ENCODE results near the gene MGAT5.
"Not testable (repeated sequence)": the region's sequence is repeated elsewhere in the genome, so short reads cannot be mapped to it uniquely, and the experiment has no call there.

Gene MGAT5

DNA sequence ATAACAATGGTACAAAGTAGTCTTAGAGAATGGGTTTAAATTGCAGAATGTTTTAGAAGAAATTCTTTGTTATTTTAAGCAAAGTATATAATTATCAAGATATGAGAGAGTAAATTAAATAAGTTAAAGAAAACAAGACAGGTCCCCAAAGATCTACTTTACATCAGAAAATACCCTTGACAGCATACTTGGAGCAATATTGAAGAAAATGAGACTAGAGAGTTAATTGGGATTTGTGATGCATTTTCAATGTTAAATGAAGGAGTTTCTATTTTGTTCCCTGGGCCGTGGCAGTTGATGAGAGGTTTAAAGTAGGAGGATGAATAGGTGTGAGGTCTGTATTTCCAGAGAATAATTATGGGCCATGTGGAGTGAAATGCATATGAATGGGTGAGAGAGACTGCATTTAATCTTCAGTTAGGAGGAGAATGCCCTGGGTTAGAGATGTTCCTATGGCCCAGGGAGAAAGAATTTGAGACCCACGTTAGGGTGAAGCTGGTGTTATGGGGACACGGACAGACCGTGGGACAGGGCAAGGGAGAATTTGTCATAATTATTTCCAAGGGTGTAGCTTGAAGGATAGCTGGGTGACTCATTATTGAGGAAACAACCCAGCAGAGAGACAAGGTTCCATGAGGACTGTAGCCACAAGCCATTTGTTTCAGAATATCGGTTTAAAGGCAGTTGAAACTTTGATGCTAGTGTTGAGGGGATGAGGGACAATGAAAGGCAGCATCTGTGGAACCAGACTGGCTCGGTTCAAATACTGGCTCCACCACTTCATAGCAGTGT, 22.7 kb downstream of the MGAT5 start:
- no peak for DNase-seq (ENCODE audit: low spot score)

DNA sequence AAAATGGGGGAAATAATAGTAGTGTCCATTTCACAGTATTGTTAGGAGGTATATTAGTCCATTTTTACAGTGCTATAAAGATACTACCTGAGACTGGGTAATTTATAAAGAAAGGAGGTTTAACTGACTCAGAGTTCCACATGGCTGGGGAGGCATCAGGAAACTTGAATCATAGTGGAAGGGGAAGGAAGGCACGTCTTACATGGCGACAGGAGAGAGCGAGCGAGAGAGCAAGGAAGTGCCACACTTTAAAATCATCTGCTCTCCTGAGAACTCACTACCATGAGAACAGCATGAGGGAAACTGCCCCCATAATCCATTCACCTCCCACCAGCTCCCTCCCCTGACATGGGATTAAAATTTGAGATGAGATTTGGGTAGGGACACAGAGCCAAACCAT, 23.4 kb downstream of the MGAT5 start:
- no peak for DNase-seq (ENCODE audit: low spot score)

DNA sequence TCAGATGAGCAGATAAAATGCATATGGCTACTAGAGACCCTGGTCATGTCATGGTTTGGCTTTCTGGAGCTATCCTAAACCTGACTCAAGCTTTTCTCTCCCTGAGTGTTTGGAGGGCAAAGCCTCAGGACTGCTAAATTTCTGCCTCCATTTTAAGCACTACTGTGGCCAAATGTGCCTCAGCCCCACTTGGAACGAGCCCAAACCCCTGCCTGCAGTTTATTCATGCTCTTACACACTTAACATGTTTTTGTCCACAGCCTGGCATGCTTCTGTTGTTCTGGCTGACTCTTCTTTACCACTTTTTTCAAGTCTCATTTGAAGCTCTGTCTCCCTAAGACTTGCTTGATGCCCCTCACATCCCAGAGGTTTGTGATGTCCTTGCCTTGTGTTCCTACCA, 24.7 kb downstream of the MGAT5 start:
- DNase-seq (ENCODE audit: low spot score): no peak

- no peak for DNase-seq (ENCODE audit: low spot score)
These were observed 25.5 kb downstream of the MGAT5 start for GRCh38 chr2:134279417-134279816.

- DNase-seq (ENCODE audit: low spot score): no peak
These were observed 26.4 kb downstream of the MGAT5 start for GRCh38 chr2:134280231-134280630.

GRCh38 chr2:134280726-134281125, 26.9 kb downstream of the MGAT5 start:
- DNase-seq (ENCODE audit: low spot score): no peak

- DNase-seq (ENCODE audit: low spot score): no peak
These were observed 28.0 kb downstream of the MGAT5 start for GRCh38 chr2:134281815-134282419.

GRCh38 chr2:134282629-134283400, 28.9 kb downstream of the MGAT5 start:
- no peak for DNase-seq (ENCODE audit: low spot score)

GRCh38 chr2:134283661-134284060, 29.8 kb downstream of the MGAT5 start:
- no peak for DNase-seq (ENCODE audit: low spot score)

DNA sequence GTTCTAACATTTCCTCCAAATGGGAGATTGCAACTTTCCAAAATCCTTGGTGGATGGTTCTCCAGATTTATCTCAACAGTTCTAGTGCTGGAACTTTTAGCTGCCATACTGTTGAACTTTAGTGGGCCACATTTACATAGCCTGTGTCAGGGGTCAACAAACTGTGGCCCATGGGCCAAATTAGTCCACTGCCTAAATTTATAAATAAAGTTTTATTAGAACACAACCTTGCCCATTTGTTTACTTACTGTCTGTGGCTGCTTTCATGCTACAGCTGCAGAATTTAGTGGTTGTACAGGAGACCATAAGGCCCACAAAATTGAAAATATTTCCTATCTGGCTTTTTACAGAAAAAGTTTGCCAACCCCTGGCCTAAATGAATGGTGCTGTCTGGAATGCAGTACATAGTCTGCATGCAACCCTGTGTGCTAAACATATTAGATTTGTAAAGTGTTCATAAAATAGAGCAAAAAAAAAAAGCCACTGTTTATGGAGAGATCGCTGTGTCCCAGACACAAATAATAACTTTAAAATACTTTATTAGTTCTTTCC, 30.3 kb downstream of the MGAT5 start:
- DNase-seq (ENCODE audit: low spot score): no peak

- no peak for DNase-seq (ENCODE audit: low spot score)
These were observed 33.5 kb downstream of the MGAT5 start for GRCh38 chr2:134287323-134287722.

GRCh38 chr2:134288814-134289213, 34.9 kb downstream of the MGAT5 start:
- DNase-seq (ENCODE audit: low spot score): no peak

GRCh38 chr2:134289225-134289624, 35.4 kb downstream of the MGAT5 start:
- no peak for DNase-seq (ENCODE audit: low spot score)

GRCh38 chr2:134290358-134290757, 36.5 kb downstream of the MGAT5 start:
- DNase-seq (ENCODE audit: low spot score): no peak

- no peak for DNase-seq (ENCODE audit: low spot score)
These were observed 38.6 kb downstream of the MGAT5 start for GRCh38 chr2:134292514-134292913.

GRCh38 chr2:134293719-134294537, 40.1 kb downstream of the MGAT5 start:
- no peak for DNase-seq (ENCODE audit: low spot score)

GRCh38 chr2:134294598-134294997, 40.7 kb downstream of the MGAT5 start:
- not testable (repeated sequence) for DNase-seq (ENCODE audit: low spot score)

GRCh38 chr2:134295441-134295840, 41.6 kb downstream of the MGAT5 start:
- DNase-seq (ENCODE audit: low spot score): no peak

- no peak for DNase-seq (ENCODE audit: low spot score)
These were observed 42.4 kb downstream of the MGAT5 start for GRCh38 chr2:134296301-134296700.

- no peak for DNase-seq (ENCODE audit: low spot score)
These were observed 45.5 kb downstream of the MGAT5 start for GRCh38 chr2:134299334-134299733.

DNA sequence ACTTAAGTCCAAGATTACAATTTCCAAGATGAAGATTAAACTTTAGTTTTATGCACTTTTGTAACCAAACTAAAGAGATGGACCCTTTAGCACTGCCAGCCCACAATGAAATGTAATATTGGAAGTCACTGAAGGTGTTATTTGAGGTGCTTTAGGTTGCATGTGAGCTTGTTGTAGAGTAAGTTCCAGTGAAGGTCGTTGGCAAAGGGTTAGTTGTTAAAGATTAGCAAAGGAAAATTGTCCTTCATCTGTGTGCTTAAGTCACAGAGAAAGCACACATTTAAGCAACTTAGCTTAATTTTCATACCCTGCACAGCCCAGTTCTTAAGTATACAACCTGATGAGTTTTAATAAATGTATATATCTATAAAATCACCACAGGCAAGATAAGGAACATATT, 46.7 kb downstream of the MGAT5 start:
- DNase-seq (ENCODE audit: low spot score): no peak

Data from hepatic stellate cell (primary cell).